22Rv1 (cell line): ENCODE measurements around the gene ANKRD2.

Experiments used
- CTCF ChIP-seq: fragments of 450-650 bp; IDR thresholded peaks from 2 replicates; pipeline ENCODE4 v1.5.1; 2017; ENCODE audit warnings: mild to moderate bottlenecking
- ZFX ChIP-seq: fragments of 450-650 bp; IDR thresholded peaks from 2 replicates; pipeline ENCODE4 v1.6.1; 2017; ENCODE audit warnings: antibody characterized with exemption, borderline replicate concordance

GRCh38 chr10:97587183-97587582, 14.6 kb downstream of the ANKRD2 start:
- no peak for TF ChIP-seq ZFX
- TF ChIP-seq CTCF, result no peak
